HG03521 (cell line): ENCODE data around the gene CACNA1S.

ENCODE experiments used
- ATAC-seq: cut with Tn5 transposase; IDR thresholded peaks from one replicate; pipeline ENCODE4 v1.9.1; 2021; ENCODE audit warnings: mild to moderate bottlenecking, moderate library complexity; ENCODE audit not compliant: unreplicated experiment

The CACNA1S gene

DNA sequence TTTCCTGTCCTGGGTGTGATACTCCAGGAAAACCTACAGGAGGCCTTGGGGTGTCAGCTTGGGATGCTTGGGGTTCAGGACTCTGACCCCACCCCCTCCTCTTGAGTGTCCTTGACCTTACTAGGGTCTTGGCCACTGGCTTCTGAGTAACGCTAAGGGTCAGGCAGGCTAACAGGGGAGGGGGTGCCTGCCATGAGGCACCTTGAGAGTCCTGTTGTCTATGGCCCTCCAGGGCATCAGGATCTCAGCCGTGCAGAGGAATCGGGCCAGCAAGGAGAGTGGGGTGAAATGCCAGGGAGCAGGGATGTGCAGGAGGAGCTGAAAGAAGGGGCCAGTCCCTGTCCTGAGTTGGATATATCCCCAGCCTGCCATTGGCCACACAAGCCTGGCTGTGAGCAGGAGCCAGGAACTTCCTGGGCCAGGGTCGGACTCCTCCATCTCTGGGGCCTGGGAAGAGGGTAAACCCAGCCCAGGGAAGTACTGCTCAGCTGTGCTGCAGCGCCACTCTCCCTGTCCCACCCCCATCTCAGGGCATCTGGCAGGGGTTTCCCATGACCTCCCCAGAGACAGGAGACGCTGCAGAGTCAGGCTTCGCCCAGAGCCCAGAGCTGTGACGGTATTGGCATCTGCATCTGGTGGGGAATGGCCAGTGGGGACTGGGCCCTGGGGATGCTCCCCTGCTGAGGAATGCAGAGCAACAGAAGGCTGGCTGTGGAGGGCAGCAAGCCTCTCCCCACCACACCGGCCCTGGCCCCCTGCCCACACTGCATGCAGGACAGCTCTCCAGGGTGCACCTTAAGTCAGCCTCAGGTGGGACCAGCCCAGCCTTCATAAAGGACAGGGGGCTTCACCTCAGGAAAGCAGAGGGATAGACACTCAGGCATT is 95.0 kb downstream of the CACNA1S start:
- no peak for ATAC-seq

- ATAC-seq = no peak
Observed at GRCh38 chr1:201016211-201016651, 96.0 kb downstream of the CACNA1S start.

- no peak for ATAC-seq
Observed at GRCh38 chr1:201015551-201016091, 96.6 kb downstream of the CACNA1S start.

DNA sequence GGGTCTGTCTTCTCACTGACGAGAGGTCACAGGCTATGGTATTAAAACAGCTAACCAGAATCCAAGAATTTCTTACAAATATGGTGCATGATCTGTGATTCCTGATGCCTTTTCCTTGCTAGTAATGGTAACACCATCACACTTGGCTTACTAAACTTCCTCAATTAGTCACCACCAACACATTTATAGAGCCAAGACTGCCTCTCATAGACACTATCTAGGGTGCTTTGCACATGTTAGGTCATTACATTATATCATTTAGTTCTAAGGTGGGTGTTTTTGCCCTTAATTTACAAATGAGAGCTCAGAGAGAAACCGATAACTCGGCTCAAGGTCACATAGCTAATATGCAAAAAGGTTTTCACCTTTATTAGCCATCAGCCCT is 97.4 kb downstream of the CACNA1S start:
- no peak for ATAC-seq

DNA sequence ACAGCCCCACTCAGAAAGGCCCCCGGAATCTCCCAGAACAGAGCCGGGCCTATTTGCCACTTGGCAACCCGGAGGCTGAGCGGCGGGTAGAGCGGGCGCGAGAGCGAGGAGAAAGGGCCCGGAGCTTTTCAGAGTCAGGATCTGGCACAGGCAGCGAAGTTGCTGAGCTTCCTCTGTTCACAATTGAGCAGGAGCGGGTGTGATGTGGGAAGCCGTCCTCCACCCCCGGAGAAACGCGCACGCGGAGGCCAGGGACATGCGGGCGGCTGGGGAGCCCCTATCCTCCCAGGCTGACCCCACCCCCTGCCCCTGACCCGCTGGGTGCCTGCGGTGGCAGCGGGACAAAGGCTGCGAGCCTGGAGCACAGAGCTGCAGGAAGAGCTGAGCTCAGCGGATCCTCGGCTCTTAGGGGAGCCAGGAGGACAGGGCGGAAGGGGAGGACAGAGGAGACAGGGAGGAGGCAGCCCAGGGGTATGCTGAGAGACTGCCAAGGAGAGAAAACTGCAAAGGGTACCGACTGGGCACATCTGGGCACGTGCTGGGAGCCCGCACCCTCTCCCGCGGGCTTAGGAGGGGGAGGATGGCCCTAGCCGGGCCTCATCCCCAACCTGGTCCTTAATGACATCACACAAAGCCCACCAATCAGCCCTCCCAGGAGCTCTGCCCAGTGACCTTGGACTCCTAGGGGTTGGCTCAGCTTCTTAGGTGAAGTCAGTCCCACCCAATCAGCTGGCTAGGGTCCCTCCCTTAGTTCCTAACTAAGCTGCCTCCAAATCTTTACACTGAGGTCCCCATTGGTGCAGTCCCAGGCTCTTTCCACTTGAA is 98.0 kb downstream of the CACNA1S start:
- ATAC-seq = no peak

DNA sequence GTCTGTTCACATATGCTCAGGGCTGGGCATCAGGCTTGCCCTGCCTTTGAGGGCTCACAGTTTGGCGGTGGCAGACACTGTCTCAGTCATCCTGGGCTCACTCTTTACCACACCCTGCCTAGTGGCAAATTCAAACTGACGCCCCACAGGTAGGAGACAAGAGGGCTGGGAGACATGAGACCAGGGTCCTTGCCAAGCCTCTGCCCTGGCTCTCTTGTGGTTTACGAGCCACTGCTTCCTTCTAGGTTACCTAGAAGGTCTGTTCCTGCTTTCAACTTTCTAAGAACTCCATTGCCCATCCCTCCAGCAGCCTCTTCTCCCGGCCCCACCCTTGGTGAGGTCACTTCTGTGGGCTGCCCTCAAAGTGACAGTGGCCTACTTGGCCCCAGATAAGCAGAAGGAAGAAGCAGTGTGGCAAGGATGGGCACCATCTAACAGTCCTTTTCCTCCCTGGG is 99.2 kb downstream of the CACNA1S start:
- ATAC-seq = no peak

DNA sequence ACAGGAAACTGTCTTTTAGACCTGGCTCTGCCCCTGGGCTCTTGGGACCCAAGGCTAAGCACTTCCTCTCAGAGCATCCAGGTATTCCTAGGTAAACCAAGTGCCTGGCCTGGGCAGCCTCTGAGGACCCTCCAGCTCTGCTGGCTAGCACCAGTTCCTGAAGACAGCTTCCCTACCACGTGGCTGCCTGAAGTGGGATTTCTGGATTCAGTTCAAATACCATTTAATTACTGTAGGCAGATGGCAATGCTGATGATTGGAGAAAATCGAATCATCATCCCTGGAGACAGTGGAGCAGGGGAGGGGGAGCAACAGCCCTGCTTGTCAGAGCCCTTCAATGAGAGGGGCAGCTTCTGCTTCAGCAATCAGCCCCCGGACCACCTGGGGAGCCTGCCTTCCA is 100.6 kb downstream of the CACNA1S start:
- ATAC-seq = no peak

DNA sequence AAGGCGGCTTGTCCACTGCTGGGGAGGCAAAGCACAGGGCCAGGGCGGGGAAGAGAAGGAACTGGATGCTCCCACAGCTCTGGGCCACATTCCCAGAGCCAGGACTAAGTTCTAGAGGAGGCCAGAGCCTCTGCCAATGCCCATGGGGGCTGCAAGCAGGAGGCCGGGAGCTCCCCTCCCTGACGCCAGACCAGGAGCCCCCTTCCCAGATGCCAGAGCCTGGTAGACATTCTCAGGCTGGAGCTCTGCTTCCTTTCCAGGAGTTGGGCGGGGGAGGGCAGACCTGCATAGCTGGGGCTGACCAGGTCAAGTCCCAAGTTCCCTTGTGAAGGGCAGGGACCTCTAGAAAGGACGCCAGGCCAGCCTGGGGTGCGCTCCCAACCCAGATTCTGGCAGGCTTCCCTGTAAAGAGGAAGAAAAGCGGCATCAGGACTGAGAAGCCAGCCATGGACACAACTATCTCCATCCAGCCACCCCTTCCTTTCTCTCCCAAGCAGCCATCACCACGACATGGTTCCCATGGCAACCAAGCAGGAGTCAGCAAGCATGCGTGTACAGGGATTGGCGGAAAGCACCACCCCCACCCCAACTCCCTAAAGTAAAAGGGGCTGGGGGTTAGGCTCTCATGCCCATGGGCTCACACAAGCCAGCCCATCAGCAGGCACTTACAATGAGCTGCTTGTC is 102.1 kb downstream of the CACNA1S start:
- no peak for ATAC-seq

DNA sequence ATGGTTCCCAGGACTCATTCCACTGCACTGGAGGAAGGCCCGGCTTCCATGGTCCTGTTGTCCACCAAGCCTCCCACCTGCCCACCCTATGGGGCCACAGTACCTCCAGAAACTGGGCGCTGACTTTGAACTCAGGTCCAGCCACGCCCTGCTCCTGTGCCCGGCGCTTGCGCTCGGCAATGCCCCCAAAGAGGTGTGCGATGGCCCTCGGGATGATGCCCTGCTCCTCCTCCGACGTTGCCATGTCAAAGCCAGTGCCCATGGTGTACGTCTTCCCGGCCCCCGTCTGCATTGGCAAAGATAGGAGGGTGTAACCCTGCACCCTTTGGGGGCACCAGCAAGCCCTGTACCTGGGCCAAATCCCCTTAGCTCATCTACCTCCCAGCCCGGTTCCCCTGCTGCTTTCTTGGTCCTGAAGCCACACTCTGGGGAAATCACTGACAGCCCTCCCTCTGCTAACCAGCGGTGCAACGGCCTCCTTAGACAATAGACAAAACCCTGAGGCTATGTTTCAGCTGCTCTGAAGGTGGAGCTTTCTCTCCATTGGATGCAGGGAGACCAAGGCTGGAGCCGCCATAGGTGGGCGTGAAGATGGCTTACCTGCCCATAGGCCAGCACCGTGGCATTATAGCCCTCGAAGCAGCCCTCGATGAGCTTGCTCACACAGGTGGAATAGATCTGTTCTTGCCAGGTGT is 103.4 kb downstream of the CACNA1S start:
- ATAC-seq = no peak

DNA sequence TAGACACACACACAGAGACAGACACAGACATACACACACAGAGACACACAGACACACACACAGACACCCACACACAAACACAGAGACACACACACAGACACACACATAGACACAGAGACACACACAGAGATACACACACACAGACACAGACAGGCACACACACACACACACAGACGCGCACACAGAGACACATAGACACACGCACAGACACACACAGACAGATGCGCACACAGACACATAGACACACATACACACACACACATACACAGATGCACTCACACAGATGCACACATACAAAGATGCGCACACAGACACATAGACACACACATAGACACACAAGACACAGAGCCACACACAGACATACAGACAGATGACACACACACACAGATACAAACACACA is 104.7 kb downstream of the CACNA1S start:
- ATAC-seq = no peak

DNA sequence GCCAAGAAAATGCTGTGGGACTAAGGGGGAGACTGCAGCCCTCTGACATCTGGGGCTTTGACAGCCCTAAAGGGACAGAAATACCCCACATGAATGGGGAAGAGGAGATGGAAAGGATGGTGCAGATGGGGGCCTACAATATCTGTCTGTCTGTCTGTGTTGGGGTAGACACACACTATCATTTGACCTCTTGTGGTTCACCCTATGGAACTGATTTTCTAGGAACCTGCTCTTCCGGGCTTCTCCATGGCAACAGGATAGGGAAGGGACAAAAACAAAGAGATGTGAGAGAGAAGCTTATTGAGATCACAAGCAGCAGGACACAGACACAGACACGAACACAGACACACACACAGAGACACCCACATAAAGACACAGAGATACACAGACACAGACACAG is 105.8 kb downstream of the CACNA1S start:
- no peak for ATAC-seq

- ATAC-seq = no peak
Observed at GRCh38 chr1:201004732-201005131, 107.5 kb downstream of the CACNA1S start.

DNA sequence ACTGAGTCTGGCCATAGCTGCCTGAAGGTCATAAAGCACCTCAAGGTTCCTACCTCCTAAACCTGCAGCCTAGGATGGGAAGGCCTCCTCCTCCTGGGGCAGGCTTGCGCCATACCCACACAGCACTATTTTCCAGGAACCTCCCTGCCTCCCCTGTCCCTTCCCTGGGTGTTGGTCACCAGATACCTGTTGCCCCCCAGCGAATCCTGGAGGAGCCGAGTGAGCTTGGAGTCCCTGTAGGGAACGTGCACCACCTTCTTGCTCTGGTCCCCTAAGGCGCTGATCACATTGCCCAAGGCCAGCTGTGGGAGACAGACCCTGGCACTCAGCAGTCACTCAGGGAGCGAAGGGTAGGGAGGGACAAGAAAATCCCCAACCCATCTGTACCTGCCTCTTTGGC is 108.1 kb downstream of the CACNA1S start:
- ATAC-seq = no peak

DNA sequence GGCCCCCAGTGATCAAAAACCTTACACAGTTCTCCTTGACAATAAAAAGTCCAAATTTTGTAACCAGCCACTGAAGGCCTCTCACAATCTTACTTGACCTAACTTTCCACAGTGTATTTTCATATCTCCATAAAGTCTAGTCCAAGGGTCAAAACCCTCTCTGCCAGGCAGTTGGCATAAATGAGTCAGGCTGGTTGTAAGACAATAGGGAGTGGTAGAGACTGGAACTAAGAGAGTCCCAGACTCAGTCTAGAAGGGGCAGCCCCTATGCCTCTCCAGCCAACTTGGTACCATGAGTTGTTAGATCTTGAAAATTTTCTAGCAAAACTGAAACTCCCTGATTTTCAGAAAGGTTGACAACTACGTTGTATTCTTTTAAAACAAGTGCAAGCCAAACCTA is 109.7 kb downstream of the CACNA1S start:
- ATAC-seq = no peak

DNA sequence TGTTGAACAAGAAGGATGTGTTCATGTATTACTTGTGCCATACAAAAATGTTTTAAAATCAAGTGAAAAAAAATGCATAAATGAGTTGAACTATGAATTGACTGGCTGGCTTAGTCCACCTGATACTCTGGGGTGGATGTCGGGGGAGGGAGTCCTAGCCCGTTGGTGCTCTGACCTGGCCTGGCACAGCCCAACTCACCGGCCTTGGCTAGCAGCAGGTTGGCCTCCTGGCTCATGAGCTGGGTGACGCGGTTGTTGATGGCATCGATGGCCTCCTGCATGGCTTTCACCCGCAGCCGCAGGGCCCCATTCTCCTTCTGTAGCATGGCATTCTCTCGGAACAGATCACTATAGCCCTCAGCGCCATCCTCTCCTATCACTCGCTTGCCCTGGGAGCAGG is 110.3 kb downstream of the CACNA1S start:
- no peak for ATAC-seq

- ATAC-seq = no peak
Observed at GRCh38 chr1:201000391-201000790, 111.8 kb downstream of the CACNA1S start.

DNA sequence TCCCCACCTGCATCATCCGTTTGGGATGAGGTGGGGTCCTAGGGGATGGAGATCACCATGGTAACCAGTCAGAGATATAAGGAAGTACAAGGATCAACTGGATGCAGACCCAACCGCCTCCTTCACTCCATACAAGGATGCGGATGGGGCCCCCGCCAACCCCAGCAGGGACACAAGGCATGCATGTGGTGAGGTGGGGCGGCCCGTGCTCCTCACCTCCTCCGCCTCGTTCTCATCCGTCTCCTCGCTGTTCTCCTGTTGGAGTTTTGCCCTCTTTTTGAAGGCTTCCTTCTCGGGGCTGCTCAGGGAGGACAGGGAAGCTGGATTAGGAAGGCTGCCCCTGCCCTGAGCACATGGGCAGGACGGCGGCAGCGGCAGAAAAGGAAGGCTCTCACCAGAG is 112.6 kb downstream of the CACNA1S start:
- ATAC-seq = no peak

DNA sequence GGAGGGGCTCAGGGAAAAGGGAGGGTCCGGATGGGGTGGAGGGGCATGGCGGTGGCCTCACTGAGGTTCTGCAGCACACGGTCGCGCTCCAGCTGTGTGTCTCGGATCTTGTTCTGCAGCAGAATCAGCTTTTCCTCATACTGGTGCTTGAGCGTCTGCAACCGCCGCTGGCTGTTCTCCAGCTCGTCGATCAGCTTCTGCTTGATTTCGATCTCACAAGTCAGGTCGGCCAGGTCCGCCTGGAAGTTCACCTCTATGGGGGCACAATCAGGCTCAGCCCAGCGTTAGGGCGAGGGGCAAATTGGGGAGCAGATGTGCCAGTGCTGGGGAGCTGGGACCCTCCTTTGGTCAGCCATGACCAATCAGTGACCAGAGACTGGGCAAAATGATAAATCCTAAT is 113.9 kb downstream of the CACNA1S start:
- no peak for ATAC-seq

- ATAC-seq = no peak
Observed at GRCh38 chr1:200992382-200993048, 119.7 kb downstream of the CACNA1S start.

- no peak for ATAC-seq
Observed at GRCh38 chr1:200991097-200991614, 121.1 kb downstream of the CACNA1S start.
